H1 (cell line): Measurements from ENCODE around the gene COL5A3. TPM values are rescaled to one million over a fixed set of nuclear protein-coding genes. Genes with fewer than 3 reads are reported as not detected.

Source experiments
- CTCF ChIA-PET: fragments of 300-600 bp; sonication (Branson Sonifier 250); formaldehyde crosslinking; loops from one replicate; lab custom pipeline; 2021; ENCODE audit not compliant: partially characterized antibody; lab: Charles Lee
- POLR2A ChIA-PET: fragments of 300-600 bp; sonication (Branson Sonifier 250); formaldehyde crosslinking; loops from one replicate; lab custom pipeline; 2021; ENCODE audit warnings: inconsistent platforms; ENCODE audit not compliant: partially characterized antibody; lab: Charles Lee
- DNase-seq, 2 experiments: peaks; one replicate each; pipeline versions ENCODE4 v3.0.0 to v3.0.0-alpha.2; 2010 to 2022; ENCODE audit warnings: low spot score in 2 of 2, low read depth in 1 of 2, mixed read lengths in 1 of 2
- FAIRE-seq: peaks from 2 replicates; lab custom pipeline; 2011; peaks lifted over from hg19 to GRCh38; lab: Jason Lieb, UNC
- H2AFZ ChIP-seq: 2 replicates; pipeline ENCODE4 v1.8.1; 2012; ENCODE audit warnings: low read length, inconsistent platforms
- H2AK5ac ChIP-seq: 2 replicates; pipeline ENCODE4 v1.6.1; 2013; ENCODE audit warnings: low read depth, low read length
- H2BK120ac ChIP-seq: replicated peaks from 2 replicates; pipeline ENCODE3; 2013; ENCODE audit warnings: low read depth, low read length, inconsistent platforms
- H2BK12ac ChIP-seq: 2 replicates; pipeline ENCODE4 v1.6.1; 2013; ENCODE audit warnings: low read depth, low read length
- H2BK15ac ChIP-seq: 2 replicates; pipeline ENCODE4 v1.6.1; 2013; ENCODE audit warnings: low read length
- H2BK20ac ChIP-seq: 2 replicates; pipeline ENCODE4 v1.6.1; 2013; ENCODE audit warnings: low read length
- H2BK5ac ChIP-seq: 2 replicates; pipeline ENCODE4 v1.6.1; 2013; ENCODE audit warnings: low read depth, low read length
- H3K14ac ChIP-seq: 2 replicates; pipeline ENCODE4 v1.6.1; 2013; ENCODE audit warnings: inconsistent platforms; ENCODE audit not compliant: insufficient read length
- H3K18ac ChIP-seq: 2 replicates; pipeline ENCODE4 v1.6.1; 2013; ENCODE audit warnings: low read length; ENCODE audit errors: extremely low read depth
- H3K23ac ChIP-seq: 2 replicates; pipeline ENCODE4 v1.6.1; 2013; ENCODE audit warnings: inconsistent platforms; ENCODE audit not compliant: insufficient read length
- H3K23me2 ChIP-seq: 2 replicates; pipeline ENCODE4 v1.6.1; 2013; ENCODE audit warnings: low read depth, low read length
- H3K27ac ChIP-seq: 2 replicates; pipeline ENCODE4 v1.6.1; 2011; ENCODE audit warnings: low read depth, low read length, inconsistent platforms
- H3K27me3 ChIP-seq, 4 experiments: replicated peaks in 1 of 4; 1 replicate in 1 of 4; 2 replicates in 3 of 4; pipeline versions ENCODE4 v1.6.1 to v1.8.1; 2011 to 2013; ENCODE audit warnings: low read length in 3 of 4, mild to moderate bottlenecking in 3 of 4, inconsistent platforms in 2 of 4, mixed read lengths in 2 of 4, moderate library complexity in 1 of 4; ENCODE audit not compliant: control insufficient read depth in 3 of 4, insufficient read depth in 3 of 4; ENCODE audit errors: extremely low read depth in 1 of 4
- H3K36me3 ChIP-seq, 4 experiments: 2 replicates each; pipeline versions ENCODE4 v1.6.1 to v1.8.1; 2011 to 2013; ENCODE audit warnings: mild to moderate bottlenecking in 4 of 4, low read length in 3 of 4, moderate library complexity in 2 of 4, control low read depth in 1 of 4, inconsistent platforms in 1 of 4; ENCODE audit not compliant: insufficient read depth in 4 of 4, control insufficient read depth in 2 of 4
- H3K4ac ChIP-seq: replicated peaks from 2 replicates; pipeline ENCODE3; 2013; ENCODE audit warnings: low read length, low read depth, mixed read lengths, inconsistent platforms; ENCODE audit not compliant: insufficient read length
- H3K4me1 ChIP-seq, 4 experiments: replicated peaks in 1 of 4; 1 replicate in 1 of 4; 2 replicates in 3 of 4; pipeline versions ENCODE4 v1.6.1 to v1.8.1; 2011 to 2013; ENCODE audit warnings: low read length in 3 of 4, inconsistent platforms in 2 of 4, mixed read lengths in 1 of 4; ENCODE audit not compliant: insufficient read depth in 4 of 4, control insufficient read depth in 3 of 4
- H3K4me2 ChIP-seq, 2 experiments: 2 replicates each; pipeline versions ENCODE4 v1.6.1 to v1.8.1; 2011 to 2013; ENCODE audit warnings: low read depth in 2 of 2, low read length in 2 of 2, control low read depth in 1 of 2, inconsistent platforms in 1 of 2, mild to moderate bottlenecking in 1 of 2; ENCODE audit not compliant: insufficient read depth in 1 of 2
- H3K4me3 ChIP-seq, 4 experiments: fragments of 200-600, 300-600 bp in 1 of 4; sonication (generic), shearing (Covaris generic), sonication (Bioruptor Twin) in 1 of 4; 2 replicates each; pipeline versions ENCODE4 v1.5.1 to v1.8.1; 2011 to 2016; ENCODE audit warnings: low read length in 4 of 4, low read depth in 3 of 4, control low read depth in 2 of 4, inconsistent platforms in 2 of 4, mild to moderate bottlenecking in 2 of 4, mixed read lengths in 1 of 4, moderate library complexity in 1 of 4; ENCODE audit not compliant: insufficient read depth in 2 of 4; ENCODE audit errors: extremely low read depth in 1 of 4
- H3K56ac ChIP-seq: replicated peaks from 2 replicates; pipeline ENCODE3; 2013; ENCODE audit warnings: low read depth, mild to moderate bottlenecking, mixed read lengths, low read length, inconsistent platforms; ENCODE audit not compliant: insufficient read length
- H3K79me1 ChIP-seq: 2 replicates; pipeline ENCODE4 v1.6.1; 2013; ENCODE audit warnings: low read depth, low read length, control low read depth
- H3K79me2 ChIP-seq, 2 experiments: 2 replicates each; pipeline versions ENCODE4 v1.6.1 to v1.8.1; 2012 to 2013; ENCODE audit warnings: low read length in 2 of 2, mild to moderate bottlenecking in 2 of 2, inconsistent platforms in 1 of 2; ENCODE audit not compliant: insufficient read depth in 2 of 2, control insufficient read depth in 1 of 2
- H3K9ac ChIP-seq, 4 experiments: replicated peaks in 1 of 4; 1 replicate in 1 of 4; 2 replicates in 3 of 4; pipeline versions ENCODE4 v1.6.1 to v1.8.1; 2011 to 2013; ENCODE audit warnings: low read depth in 3 of 4, low read length in 3 of 4, control low read depth in 2 of 4, mild to moderate bottlenecking in 2 of 4, moderate library complexity in 2 of 4, inconsistent platforms in 1 of 4; ENCODE audit errors: extremely low read depth in 1 of 4
- H3K9me3 ChIP-seq, 2 experiments: 2 replicates each; pipeline versions ENCODE4 v1.6.1 to v1.8.1; 2012 to 2013; ENCODE audit warnings: mild to moderate bottlenecking in 2 of 2, moderate library complexity in 2 of 2, control low read depth in 1 of 2, inconsistent platforms in 1 of 2, low read depth in 1 of 2, low read length in 1 of 2, mixed read lengths in 1 of 2; ENCODE audit not compliant: insufficient read depth in 2 of 2
- H4K20me1 ChIP-seq, 2 experiments: replicated peaks in 1 of 2; 2 replicates each; pipeline versions ENCODE3 to v1.8.1; 2011 to 2013; ENCODE audit warnings: inconsistent platforms in 2 of 2, low read length in 2 of 2, mild to moderate bottlenecking in 1 of 2; ENCODE audit not compliant: insufficient read depth in 2 of 2, control insufficient read depth in 1 of 2
- H4K5ac ChIP-seq: 2 replicates; pipeline ENCODE4 v1.6.1; 2013; ENCODE audit warnings: low read length, low read depth, mixed read lengths, inconsistent platforms; ENCODE audit not compliant: insufficient read length
- H4K8ac ChIP-seq: 2 replicates; pipeline ENCODE4 v1.8.0; 2013; ENCODE audit warnings: mild to moderate bottlenecking, moderate library complexity, low read length, inconsistent platforms; ENCODE audit not compliant: insufficient read depth; ENCODE audit errors: extremely low read depth
- H4K91ac ChIP-seq: replicated peaks from 2 replicates; pipeline ENCODE3; 2013; ENCODE audit warnings: low read length, mixed read lengths, inconsistent platforms; ENCODE audit not compliant: insufficient read length
- ATF2 ChIP-seq: IDR thresholded peaks from 2 replicates; pipeline ENCODE4 v1.6.1; 2012; ENCODE audit warnings: low read length, inconsistent platforms
- ATF3 ChIP-seq: IDR thresholded peaks from 2 replicates; pipeline ENCODE4 v1.6.1; 2011; ENCODE audit warnings: low read depth, mild to moderate bottlenecking, low read length; ENCODE audit not compliant: insufficient read depth
- CTBP2 ChIP-seq: IDR thresholded peaks from 2 replicates; pipeline ENCODE4 v1.7.0; 2011; ENCODE audit warnings: borderline replicate concordance, mild to moderate bottlenecking, moderate library complexity, mixed read lengths, low read length; ENCODE audit not compliant: insufficient read depth, insufficient read length
- EGR1 ChIP-seq: IDR thresholded peaks from 2 replicates; pipeline ENCODE4 v1.6.1; 2011; ENCODE audit warnings: low read depth, low read length, borderline replicate concordance
- EZH2 ChIP-seq: fragments of 200-600 bp; sonication (generic); IDR thresholded peaks from 2 replicates; pipeline ENCODE4 v1.7.1; 2012; ENCODE audit warnings: low read depth, mild to moderate bottlenecking, moderate library complexity, low read length, inconsistent platforms; ENCODE audit not compliant: severe bottlenecking
- GABPA ChIP-seq: IDR thresholded peaks from 2 replicates; pipeline ENCODE4 v1.6.1; 2011; ENCODE audit warnings: mild to moderate bottlenecking, low read length, moderate library complexity, borderline replicate concordance; ENCODE audit not compliant: insufficient read depth
- JUND ChIP-seq: IDR thresholded peaks from 2 replicates; pipeline ENCODE4 v1.6.1; 2011; ENCODE audit warnings: mild to moderate bottlenecking, improper control_type of control experiment, low read length
- POLR2AphosphoS5 ChIP-seq: IDR thresholded peaks from 2 replicates; pipeline ENCODE4 v1.6.1; 2011; ENCODE audit warnings: low read depth, low read length
- RNF2 ChIP-seq: fragments of 200-900, 300-1000 bp; sonication (generic); IDR thresholded peaks from 2 replicates; pipeline ENCODE4 v1.7.1; 2016; ENCODE audit warnings: borderline replicate concordance, low read depth, mild to moderate bottlenecking, antibody characterized with exemption, low read length; ENCODE audit not compliant: poor library complexity, severe bottlenecking; ENCODE audit errors: missing control alignments
- SIN3A ChIP-seq, 2 experiments: IDR thresholded peaks in 1 of 2; conservative IDR thresholded peaks in 1 of 2; 2 replicates each; pipeline ENCODE4 v1.6.1; 2011 to 2012; ENCODE audit warnings: low read length in 2 of 2, improper control_type of control experiment in 1 of 2, low read depth in 1 of 2, mild to moderate bottlenecking in 1 of 2
- SP4 ChIP-seq: IDR thresholded peaks from 2 replicates; pipeline ENCODE4 v1.6.1; 2012; ENCODE audit warnings: low read length, inconsistent platforms
- WGBS, 2 experiments: shearing (Covaris generic) in 1 of 2; methylation state at CpG; one replicate each; pipeline versions ENCODE4 v1.1.6 to v1.1.7; 2013 to 2015; ENCODE audit warnings: low lambda C conversion rate in 2 of 2, mixed read lengths in 2 of 2, inconsistent platforms in 1 of 2, low coverage in 1 of 2, missing lambda C conversion rate in 1 of 2; ENCODE audit not compliant: insufficient replicate concordance in 2 of 2, insufficient coverage in 1 of 2, insufficient read length in 1 of 2; ENCODE audit errors: extremely low coverage in 1 of 2, missing lambda C conversion rate in 1 of 2; 5-methylcytosine and 5-hydroxymethylcytosine counted together
- polyA plus RNA-seq, 7 experiments: library from polyadenylated mRNA; depleted of rRNA in 3 of 7; stranded (reverse) in 5 of 7; unstranded in 2 of 7; fragments of >200 nt in 5 of 7; fragments of 200-250 nt in 2 of 7; gene quantifications; 1 replicate in 5 of 7; 2 replicates in 1 of 7; 4 replicates in 1 of 7; pipeline versions ENCODE4 v1.2.1 to v1.2.3, GENCODE V29; 2011 to 2013; ENCODE audit warnings: missing spikeins in 2 of 7, mixed read lengths in 2 of 7
- total RNA-seq: library from RNA; stranded (reverse); fragmentation: NEBNext Ultra II Directional; extraction: Animal tissue kit (Norgen Biotek cat#: 25700); gene quantifications from 2 replicates; pipeline ENCODE4 v1.2.1, GENCODE V29; 2021

COL5A3 gene
- total and polyA plus RNA-seq, 2 of the 8 experiments (the other 6 are each of a cell fraction or from before 2014, with no cell fraction given): 0.67 to 0.74 TPM

- Histone ChIP-seq H3K4me1 (no peaks in the 10 kb centered on the region), H3K9me3 (no peaks in the 10 kb centered on the region), H3K23ac (no peak overlapping the region), H2AFZ (no peak overlapping the region), H3K4me3 (no peak overlapping the region), H3K36me3 (no peaks in the 10 kb centered on the region), H3K27ac (no peak overlapping the region), H4K91ac (no peak overlapping the region), H4K8ac (no peak overlapping the region), H2BK15ac (no peak overlapping the region), H3K14ac (no peak overlapping the region), H3K56ac (no peak overlapping the region), H3K9ac (no peak overlapping the region), H3K27me3 (no peaks in the 10 kb centered on the region; a peak in 2 of 7 replicates), H4K20me1 (no peaks in the 10 kb centered on the region), H2BK120ac (no peak overlapping the region), H2BK5ac (no peak overlapping the region), H3K23me2 (no peaks in the 10 kb centered on the region), H4K5ac (no peak overlapping the region), H2BK20ac (no peak overlapping the region), H2BK12ac (no peak overlapping the region), H3K4me2 (no peak overlapping the region), H3K79me1 (no peaks in the 10 kb centered on the region), H3K79me2 (no peaks in the 10 kb centered on the region), H2AK5ac (no peak overlapping the region), H3K18ac (no peak overlapping the region), H3K4ac (no peak overlapping the region)
- 93% methylated on average over 8 of the region's 8 CpGs; no CpG with 5 or more reads in 1 of the 2 experiments for WGBS, 2 experiments
- DNase-seq (no peak), FAIRE-seq (no peak)
- POLR2A ChIA-PET: no interaction called here
- CTCF ChIA-PET: interaction anchor here (1.9 kb wide), 1 partner anchor 64 kb away, joined by 6 read pairs; no protein-coding TSS in a partner anchor
- TF ChIP-seq EZH2: no peak
- TF ChIP-seq SP4: no peak
- no peak for TF ChIP-seq JUND
- TF ChIP-seq CTBP2: no peak
- no peak for TF ChIP-seq GABPA
- no peak for TF ChIP-seq ATF3
- TF ChIP-seq ATF2: no peak
- TF ChIP-seq SIN3A (conservative IDR thresholded peaks at IDR 0.05 in 1 of 2, IDR thresholded peaks at IDR 0.05 in 1 of 2; ENCODE audit: low read depth in 1 of 2, low read length in 2 of 2): no peak
- TF ChIP-seq POLR2AphosphoS5: no peak
- TF ChIP-seq RNF2: no peak
- no peak for TF ChIP-seq EGR1
Observed at GRCh38 chr19:9995084-9995483, 15.2 kb downstream of the COL5A3 start.
